Activated CD8-positive, alpha-beta memory T cell treated with anti-CD3 and anti-CD28 coated beads for 24 hours (primary cell): ENCODE data around the gene CD5L.

Source experiments
- DNase-seq: peaks from one replicate; pipeline ENCODE4 v3.0.0-alpha.2; 2020

The CD5L gene

GRCh38 chr1:157806431-157807149 is 35.0 kb downstream of the CD5L start:
- no peak for DNase-seq

- no peak for DNase-seq
These were observed 37.8 kb downstream of the CD5L start for GRCh38 chr1:157803851-157804250.

GRCh38 chr1:157799996-157800395 is 41.6 kb downstream of the CD5L start:
- DNase-seq: no peak

DNA sequence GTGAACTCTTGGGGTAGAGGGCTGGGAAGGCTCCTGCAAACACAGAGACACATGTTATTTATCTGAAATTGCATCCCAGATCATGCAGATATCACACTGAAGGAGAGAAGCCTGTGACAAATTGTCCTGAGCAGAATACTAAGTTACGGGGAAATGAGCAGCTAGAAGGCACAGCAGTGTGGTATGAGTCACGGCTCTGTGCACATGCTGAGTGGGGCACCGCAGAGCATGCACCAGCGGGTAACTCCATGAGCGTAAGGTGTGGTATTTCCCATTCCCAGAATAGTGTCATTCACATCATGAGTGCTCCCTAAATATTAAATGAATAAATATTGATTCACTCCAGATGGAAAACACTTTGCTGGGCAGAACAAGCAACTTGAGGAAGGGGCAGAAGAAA is 43.4 kb downstream of the CD5L start:
- DNase-seq: no peak

DNA sequence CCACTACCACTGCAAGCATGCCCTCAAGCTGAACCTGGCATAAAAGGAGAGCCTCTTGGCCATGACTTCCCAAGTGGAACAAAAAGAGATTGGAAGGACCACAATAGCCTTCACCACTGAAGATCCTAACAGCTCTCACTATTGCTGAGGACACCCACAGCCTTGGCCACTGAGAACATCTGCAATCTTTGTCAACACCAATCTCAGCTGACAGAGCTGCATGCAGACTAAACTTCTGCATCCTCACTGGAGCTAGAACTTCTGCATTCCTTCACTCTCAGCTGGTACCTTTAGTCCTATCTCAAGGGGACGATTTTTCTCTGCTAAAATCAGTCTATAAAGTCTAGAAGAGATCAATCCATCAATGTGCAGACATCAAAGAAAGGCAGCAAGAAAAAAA is 56.4 kb downstream of the CD5L start:
- no peak for DNase-seq

GRCh38 chr1:157784801-157785200 is 56.8 kb downstream of the CD5L start:
- no peak for DNase-seq

DNA sequence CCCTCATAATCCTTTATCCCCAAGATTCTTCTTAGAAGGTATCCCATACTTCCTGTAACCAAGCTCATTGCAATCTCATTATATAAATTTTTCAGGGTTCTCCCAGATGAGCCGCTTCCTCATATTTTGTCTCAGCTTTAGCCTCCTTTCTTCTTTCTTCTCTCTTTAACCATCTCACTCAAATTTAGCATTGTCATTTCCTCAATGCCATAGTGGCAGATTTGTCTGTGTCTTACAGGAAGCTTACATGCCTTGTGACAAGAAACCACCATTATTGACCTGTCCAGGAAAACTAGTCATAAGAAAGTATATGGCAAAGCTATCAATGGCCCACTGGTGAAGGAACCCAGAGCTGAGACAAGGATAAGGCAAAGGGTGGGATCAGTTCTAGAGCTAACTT is 58.7 kb downstream of the CD5L start:
- no peak for DNase-seq

DNA sequence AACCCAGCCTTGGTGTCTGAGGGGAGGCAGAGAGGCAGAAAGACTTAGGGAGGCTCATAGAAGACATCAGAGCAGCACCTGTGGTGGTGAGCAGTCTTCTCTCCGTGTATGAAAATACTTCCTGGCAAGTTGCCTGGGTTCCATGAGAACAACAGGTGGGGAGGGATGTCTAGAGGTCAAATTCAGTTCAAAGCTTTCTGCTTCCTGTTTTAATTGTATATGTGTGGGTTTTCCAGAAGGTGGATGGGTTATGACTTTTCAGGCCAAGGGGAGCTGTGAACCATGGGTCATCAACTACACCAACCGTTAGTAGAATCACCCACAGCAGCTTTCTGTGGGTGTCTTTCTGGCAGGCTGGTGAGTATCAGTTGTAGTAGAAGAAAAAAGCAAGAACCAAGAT is 60.6 kb downstream of the CD5L start:
- DNase-seq: no peak
